GM12892 (cell line): Measurements from ENCODE around the gene CRHBP.
"Not testable (repeated sequence)": the region's sequence is repeated elsewhere in the genome, so short reads cannot be mapped to it uniquely, and the experiment has no call there.

ENCODE experiments used
- POLR2A ChIP-seq: IDR thresholded peaks from 2 replicates; pipeline ENCODE4 v1.6.1; 2011; ENCODE audit warnings: low read depth, low read length, control low read depth
- POLR2AphosphoS5 ChIP-seq: IDR thresholded peaks from 2 replicates; pipeline ENCODE4 v1.6.1; 2011; ENCODE audit warnings: low read depth, low read length, control low read depth
- TAF1 ChIP-seq: IDR thresholded peaks from 2 replicates; pipeline ENCODE4 v1.6.1; 2011; ENCODE audit warnings: low read depth, mild to moderate bottlenecking, control low read depth, low read length, borderline replicate concordance

DNA sequence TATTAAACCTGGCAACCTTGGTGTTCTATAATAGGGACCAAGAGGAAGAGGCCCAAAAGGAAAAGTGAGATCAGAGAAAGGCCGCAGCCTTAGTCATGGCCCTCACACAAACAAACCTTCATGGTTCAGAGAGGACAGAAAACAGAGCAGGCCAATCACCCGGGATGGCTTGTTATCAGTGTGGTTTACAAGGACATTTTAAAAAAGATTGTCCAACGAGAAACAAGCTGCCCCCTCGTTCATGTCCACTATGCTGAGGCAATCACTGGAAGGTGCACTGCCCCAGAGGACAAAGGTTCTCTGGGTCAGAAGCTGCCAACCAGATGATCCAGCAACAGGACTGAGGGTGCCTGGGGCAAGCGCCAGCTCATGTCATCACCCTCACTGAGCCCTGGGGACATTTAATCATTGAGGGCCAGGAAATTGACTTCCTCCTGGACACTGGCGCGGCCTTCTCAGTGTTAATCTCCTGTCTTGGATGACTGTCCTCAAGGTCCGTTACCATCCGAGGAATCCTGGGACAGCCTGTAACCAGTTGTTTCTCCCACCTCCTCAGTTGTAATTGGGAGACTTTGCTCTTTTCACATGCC, 42.4 kb upstream of the CRHBP start:
- not testable (repeated sequence) for TF ChIP-seq TAF1, POLR2A, POLR2AphosphoS5
